Endometrium (tissue), 2 donors: ENCODE results near the gene NIPSNAP3A.
A peak's percentile ranks its signal among the peaks of the same experiment; 100 is the strongest.

Experiments
- FAIRE-seq: peaks from 2 replicates; lab custom pipeline; 2012; peaks lifted over from hg19 to GRCh38; lab: Jason Lieb, UNC
- donor health status: control.
- donor health status: control.

Gene NIPSNAP3A

GRCh38 chr9:104774831-104775573 lies 27.5 kb downstream of the NIPSNAP3A start:
- no peak for FAIRE-seq

GRCh38 chr9:104775574-104775936 lies 28.1 kb downstream of the NIPSNAP3A start:
- FAIRE-seq, result no peak

DNA sequence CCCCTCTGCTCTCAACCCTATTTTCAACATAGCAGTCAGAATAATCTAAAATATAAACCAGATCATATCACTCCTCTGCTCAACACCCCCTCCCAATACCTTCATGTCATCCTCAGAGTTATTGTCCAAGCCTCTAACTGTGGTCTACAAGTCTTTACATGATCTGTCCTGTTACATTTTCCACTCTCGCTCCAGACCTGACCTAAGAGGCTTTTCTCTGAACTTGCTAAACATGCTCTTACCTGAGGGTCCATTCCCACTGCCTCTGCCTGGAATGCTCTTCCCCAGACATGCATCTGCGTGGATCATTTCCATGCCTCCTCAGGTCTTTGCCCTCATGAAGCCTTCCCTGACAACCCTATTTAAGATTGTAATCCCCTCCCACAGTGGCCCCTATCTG lies 28.5 kb downstream of the NIPSNAP3A start:
- no peak for FAIRE-seq

DNA sequence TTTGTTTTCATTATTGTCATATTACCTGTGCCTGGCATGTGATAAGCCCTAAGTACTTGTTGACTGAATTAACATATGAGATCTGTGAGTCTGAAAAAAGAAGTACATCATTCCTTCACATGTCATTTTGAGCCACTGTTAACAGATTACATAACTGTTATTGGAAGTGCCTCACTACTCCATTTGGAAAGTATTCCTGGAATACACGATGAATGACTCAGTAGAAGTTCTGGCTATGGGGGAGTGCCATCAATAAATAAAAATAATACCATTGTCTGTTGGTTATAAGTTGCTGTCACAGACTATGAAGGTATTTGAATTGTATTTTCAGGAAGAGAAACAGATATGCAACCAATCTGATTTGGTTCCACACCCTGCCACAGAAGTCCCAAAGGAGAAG lies 29.3 kb downstream of the NIPSNAP3A start:
- no peak for FAIRE-seq

DNA sequence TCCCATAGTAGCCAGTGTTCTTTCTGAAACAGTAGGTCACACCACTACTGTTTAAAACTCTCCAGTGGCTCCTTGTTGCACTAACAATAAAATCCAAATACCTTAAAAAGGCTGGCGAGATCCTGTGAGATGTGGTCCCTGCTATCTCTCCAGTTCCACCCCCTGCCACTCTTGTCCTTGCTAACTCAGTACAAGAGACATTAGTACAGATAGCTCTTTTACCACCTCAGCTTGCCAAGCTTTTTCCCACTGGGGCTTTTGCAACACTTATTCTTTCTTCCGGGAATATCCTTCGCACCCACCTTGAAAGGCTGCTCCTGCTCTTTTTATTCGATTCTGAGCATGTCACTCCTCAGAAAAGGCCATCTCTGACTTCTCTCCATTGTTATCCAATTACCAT lies 31.3 kb downstream of the NIPSNAP3A start:
- FAIRE-seq, result no peak

DNA sequence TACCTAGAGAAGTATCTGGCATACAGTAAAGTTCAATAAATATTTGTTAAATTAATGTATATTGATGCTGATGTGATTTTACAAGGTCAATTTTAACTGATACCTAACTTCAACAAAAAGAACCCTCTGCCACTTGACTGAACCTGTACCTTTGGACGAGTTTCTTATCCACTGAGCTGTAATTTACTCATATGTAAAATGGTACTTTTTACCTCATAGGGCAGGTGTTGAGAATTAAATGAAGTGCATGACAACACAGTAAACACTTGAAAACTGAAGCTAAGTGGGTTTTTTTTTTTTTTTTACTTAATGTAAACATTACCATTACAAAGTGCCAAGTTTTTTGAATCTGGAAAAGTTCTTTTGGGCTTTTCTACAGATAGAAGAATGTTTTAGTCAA lies 31.9 kb downstream of the NIPSNAP3A start:
- FAIRE-seq, result no peak

DNA sequence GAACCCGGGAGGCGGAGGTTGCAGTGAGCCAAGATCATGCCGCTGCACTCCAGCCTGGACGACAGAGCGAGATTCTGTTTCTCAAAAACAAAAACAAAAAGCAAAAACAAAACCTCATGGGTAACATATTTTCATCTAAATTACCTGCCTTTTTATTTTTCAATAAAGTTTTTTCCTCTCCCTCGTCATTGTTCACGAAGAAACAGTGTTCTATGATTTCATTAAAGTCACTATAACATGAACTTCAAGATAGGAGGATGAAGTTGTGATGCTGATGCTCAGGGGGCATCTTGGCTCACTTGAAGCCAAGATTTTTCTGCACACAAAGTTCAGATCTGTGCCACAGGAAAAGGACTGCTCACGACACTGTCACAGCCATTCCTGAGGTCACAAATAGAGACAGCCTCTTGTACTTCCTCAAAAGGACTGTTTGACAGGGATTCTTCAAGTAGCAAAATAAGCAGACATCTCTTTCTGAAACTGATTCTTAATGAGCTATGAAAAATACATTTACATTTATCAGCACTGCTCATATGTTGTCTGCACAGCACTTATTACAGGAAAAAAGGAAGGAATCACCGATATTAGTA lies 32.6 kb downstream of the NIPSNAP3A start:
- FAIRE-seq, result no peak

DNA sequence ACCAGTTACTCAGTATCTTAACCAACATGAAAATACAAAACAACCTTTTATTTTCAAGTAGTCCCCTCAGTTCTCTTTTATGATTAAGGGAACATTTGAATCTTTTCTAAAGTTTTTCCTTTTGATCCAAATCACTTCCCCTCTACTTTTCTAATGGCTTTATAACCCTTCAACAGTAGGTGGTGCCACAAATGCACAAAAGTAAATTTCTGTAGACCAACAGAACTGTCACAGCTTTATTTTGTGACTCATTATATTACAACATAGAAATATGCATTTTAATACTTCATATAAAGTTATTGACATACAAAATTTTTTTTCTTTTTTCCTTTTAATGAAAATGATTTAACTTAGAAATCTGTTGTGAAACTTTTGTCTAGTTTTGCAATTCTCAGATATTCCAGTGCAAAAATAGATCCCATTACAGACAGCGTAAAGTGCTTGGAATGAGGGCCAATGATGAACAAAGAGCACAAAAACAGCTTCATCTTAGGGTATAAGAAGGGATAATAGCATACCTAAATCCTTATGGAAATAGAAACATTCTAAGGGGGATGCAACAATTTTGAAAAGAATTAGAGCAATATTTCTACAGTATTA lies 33.4 kb downstream of the NIPSNAP3A start:
- peak; percentile 80 for FAIRE-seq

GRCh38 chr9:104783588-104783987 lies 36.1 kb downstream of the NIPSNAP3A start:
- FAIRE-seq, result no peak

GRCh38 chr9:104784098-104784497 lies 36.6 kb downstream of the NIPSNAP3A start:
- no peak for FAIRE-seq

- no peak for FAIRE-seq
Measured at GRCh38 chr9:104786293-104786692, 38.8 kb downstream of the NIPSNAP3A start.

DNA sequence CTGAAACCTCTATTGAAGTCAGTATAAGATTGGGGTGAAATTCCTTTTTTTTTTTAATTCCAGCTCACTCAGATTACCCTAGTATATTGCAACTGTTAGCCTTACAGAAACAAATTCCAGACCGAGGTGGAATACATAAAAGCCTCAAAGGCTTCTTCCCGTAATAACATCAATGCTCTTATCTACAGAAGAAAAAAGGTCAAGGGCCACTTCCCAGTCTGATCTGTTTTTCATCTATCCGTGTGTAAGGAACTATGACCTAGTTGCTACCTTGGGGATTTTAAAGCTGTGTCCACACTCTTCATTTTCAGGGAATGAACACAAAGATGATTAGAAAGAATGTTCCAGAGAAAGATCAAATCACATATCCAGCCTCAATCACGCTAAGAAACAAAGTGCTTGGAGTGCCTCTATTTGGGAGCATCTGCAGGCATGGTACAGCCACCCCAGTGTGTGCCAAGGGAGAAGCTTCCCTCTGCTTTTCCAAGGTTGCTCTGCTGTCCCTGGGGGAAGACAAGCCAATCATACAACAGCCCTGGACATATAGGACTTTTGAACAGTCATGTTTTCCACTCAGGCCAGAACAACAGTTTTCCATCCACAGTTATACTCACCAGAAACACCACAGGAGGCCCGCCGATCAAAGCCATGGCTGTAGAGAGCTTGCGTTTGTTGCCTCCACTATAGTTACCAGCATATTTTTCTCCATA lies 40.0 kb downstream of the NIPSNAP3A start:
- FAIRE-seq, result no peak

GRCh38 chr9:104788251-104788650 lies 40.8 kb downstream of the NIPSNAP3A start:
- no peak for FAIRE-seq

GRCh38 chr9:104794070-104794469 lies 46.6 kb downstream of the NIPSNAP3A start:
- FAIRE-seq, result no peak

GRCh38 chr9:104795082-104795481 lies 47.6 kb downstream of the NIPSNAP3A start:
- no peak for FAIRE-seq

DNA sequence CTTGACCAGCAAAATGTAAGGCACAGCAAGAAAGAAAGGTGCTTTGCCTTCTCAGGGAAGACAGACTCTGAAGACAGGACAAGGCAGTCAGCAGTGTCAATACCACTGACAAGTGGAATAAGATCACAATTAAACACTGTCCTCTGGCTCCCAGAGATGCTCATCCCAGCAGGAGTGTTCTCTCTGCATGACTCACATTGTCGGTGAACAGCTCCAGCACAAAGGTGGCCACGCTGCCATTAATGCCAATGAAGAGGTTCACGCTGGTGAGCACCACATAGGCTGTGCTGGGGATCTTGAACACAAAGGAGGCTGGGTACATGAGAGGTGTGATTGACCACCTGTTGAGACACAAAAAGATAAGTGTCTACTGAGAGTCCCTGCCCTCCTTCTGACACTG lies 48.4 kb downstream of the NIPSNAP3A start:
- no peak for FAIRE-seq

- FAIRE-seq, result no peak
Measured at GRCh38 chr9:104798209-104798995, 50.9 kb downstream of the NIPSNAP3A start.

DNA sequence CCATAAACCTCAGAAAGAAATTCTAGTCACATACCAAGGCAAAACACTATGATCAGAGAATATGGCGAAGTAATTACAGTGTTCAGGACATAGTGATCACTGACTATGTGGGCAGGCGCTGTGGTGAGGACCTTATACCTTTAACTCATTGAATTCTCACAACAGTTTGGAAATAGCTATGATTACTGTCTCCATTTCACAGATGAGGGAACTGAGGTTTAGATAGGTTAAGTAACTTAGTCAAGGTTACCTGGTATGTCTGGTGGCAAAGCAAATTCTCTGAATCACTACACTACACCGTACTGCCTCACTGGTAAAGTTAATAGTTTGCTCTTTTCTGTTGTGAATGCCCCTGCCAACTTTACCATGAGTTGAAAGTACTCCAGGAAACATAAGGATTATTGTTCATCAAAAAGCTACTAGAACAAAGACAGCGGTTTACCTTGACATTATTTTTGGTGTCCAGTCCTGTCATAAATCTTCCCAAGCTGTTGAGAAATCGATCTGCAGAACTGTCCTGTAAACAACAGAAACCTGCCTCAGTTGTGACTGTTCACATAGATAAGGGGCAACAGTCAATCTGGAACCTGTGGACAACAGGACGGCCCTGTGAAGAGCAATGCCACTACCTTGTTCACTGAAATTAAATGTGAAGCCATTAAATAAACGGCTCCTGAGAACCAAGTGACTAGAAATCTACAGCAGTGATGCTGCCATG lies 52.7 kb downstream of the NIPSNAP3A start:
- no peak for FAIRE-seq

DNA sequence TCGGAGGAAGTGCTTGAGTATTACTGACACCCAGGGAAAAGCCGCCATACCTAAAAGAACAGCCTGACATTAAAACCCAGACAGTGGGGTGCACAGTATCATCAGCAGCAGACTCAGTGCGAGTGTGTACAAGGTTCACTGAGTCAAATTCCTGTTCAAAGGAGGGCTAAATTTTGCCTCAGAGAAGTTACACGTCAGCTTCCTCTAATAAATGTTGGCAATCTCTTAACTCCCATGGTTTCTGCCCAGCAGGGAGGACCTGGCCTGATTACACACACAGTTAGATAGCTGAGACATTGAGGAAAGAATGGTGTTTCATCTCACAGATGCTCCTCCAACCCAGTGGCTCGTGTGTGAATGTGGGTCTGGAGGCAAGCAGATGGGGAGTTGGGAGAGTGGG lies 54.6 kb downstream of the NIPSNAP3A start:
- no peak for FAIRE-seq

DNA sequence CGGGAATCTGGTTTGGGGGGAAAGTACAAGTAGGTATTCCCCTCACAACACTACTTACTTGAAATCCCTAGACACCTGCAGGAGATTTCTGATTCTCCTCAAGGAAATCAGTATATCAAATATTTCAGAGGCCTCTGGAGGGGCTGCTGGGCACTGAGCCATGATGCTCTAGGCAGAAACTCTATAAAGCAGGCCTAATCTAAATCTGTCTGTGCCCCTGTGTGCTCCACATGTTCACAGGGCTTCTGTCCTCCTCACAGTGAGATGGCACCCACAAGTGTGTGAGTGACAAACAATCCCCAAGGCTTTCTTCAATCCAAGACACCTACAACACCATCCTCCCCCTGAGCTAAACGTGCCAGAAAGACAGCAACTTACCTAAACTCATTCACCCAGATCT lies 55.4 kb downstream of the NIPSNAP3A start:
- no peak for FAIRE-seq

- FAIRE-seq, result no peak
Measured at GRCh38 chr9:104805441-104805840, 58.0 kb downstream of the NIPSNAP3A start.
